HUES6 (cell line): Measurements from ENCODE around the gene SGMS1.
"Not testable (repeated sequence)": the region's sequence is repeated elsewhere in the genome, so short reads cannot be mapped to it uniquely, and the experiment has no call there.

Experiments
- H3K27ac ChIP-seq: 2 replicates; pipeline ENCODE4 v1.7.0; 2013; ENCODE audit warnings: low read depth, mild to moderate bottlenecking, low read length, inconsistent platforms
- H3K27me3 ChIP-seq: 2 replicates; pipeline ENCODE4 v1.6.1; 2013; ENCODE audit warnings: low read length; ENCODE audit not compliant: control insufficient read depth, insufficient read depth
- H3K36me3 ChIP-seq: 2 replicates; pipeline ENCODE4 v1.6.1; 2013; ENCODE audit warnings: low read length; ENCODE audit not compliant: control insufficient read depth, insufficient read depth
- H3K4me1 ChIP-seq: 2 replicates; pipeline ENCODE4 v1.6.1; 2013; ENCODE audit warnings: low read length; ENCODE audit not compliant: control insufficient read depth, insufficient read depth
- H3K4me3 ChIP-seq: 2 replicates; pipeline ENCODE4 v1.5.1; 2013; ENCODE audit warnings: low read depth, low read length
- H3K9ac ChIP-seq: one replicate; pipeline ENCODE4 v1.6.1; 2013; ENCODE audit warnings: mild to moderate bottlenecking, low read length
- H3K9me3 ChIP-seq: 2 replicates; pipeline ENCODE4 v1.6.1; 2013; ENCODE audit warnings: low read depth, low read length; ENCODE audit not compliant: control insufficient read depth, insufficient read depth

SGMS1 gene

GRCh38 chr10:50653142-50653541 lies 29.4 kb upstream of the SGMS1 start:
- H3K36me3 ChIP-seq = no peaks in the 10 kb centered on the region
- H3K4me3 ChIP-seq = no peak overlapping the region
- no peak overlapping the region for H3K27ac ChIP-seq
- no peaks in the 10 kb centered on the region for H3K4me1 ChIP-seq
- H3K27me3 ChIP-seq = no peaks in the 10 kb centered on the region
- H3K9ac ChIP-seq = no peak overlapping the region
- no peaks in the 10 kb centered on the region for H3K9me3 ChIP-seq

- H3K27me3 ChIP-seq = no peaks in the 10 kb centered on the region
- no peaks in the 10 kb centered on the region for H3K4me1 ChIP-seq
- H3K27ac ChIP-seq = no peak overlapping the region
- H3K9ac ChIP-seq = no peak overlapping the region
- no peaks in the 10 kb centered on the region for H3K9me3 ChIP-seq
- H3K4me3 ChIP-seq = no peak overlapping the region
- no peaks in the 10 kb centered on the region for H3K36me3 ChIP-seq
These were observed 28.1 kb upstream of the SGMS1 start for GRCh38 chr10:50651808-50652207.

- Histone ChIP-seq H3K4me3 (no peak overlapping the region), H3K36me3 (no peaks in the 10 kb centered on the region), H3K27ac (no peak overlapping the region), H3K27me3 (no peaks in the 10 kb centered on the region), H3K9me3 (no peaks in the 10 kb centered on the region), H3K4me1 (no peaks in the 10 kb centered on the region), H3K9ac (no peak overlapping the region)
These were observed 26.7 kb upstream of the SGMS1 start for GRCh38 chr10:50650481-50650880.

- H3K27me3 ChIP-seq = no peaks in the 10 kb centered on the region
- no peak overlapping the region for H3K27ac ChIP-seq
- no peaks in the 10 kb centered on the region for H3K36me3 ChIP-seq
- H3K4me1 ChIP-seq = no peaks in the 10 kb centered on the region
- H3K9ac ChIP-seq = no peak overlapping the region
- no peaks in the 10 kb centered on the region for H3K9me3 ChIP-seq
- H3K4me3 ChIP-seq = no peak overlapping the region
These were observed 25.1 kb upstream of the SGMS1 start for GRCh38 chr10:50648935-50649227.

- H3K4me3 ChIP-seq = no peak overlapping the region
- no peak overlapping the region for H3K27ac ChIP-seq
- no peaks in the 10 kb centered on the region for H3K4me1 ChIP-seq
- no peaks in the 10 kb centered on the region for H3K9me3 ChIP-seq
- H3K9ac ChIP-seq = no peak overlapping the region
- no peaks in the 10 kb centered on the region for H3K36me3 ChIP-seq
- no peaks in the 10 kb centered on the region for H3K27me3 ChIP-seq
These were observed 24.6 kb upstream of the SGMS1 start for GRCh38 chr10:50648089-50648934.

GRCh38 chr10:50647350-50647749 lies 23.6 kb upstream of the SGMS1 start:
- H3K27me3 ChIP-seq, H3K4me1 ChIP-seq: not testable (repeated sequence)

GRCh38 chr10:50645236-50645635 lies 21.5 kb upstream of the SGMS1 start:
- H3K36me3 ChIP-seq = no peaks in the 10 kb centered on the region

More at GRCh38 chr10:50647350-50647749, 23.6 kb upstream of the SGMS1 start:
- not testable (repeated sequence) for H3K9ac ChIP-seq, H3K9me3 ChIP-seq, H3K27ac ChIP-seq, H3K36me3 ChIP-seq, H3K4me3 ChIP-seq

GRCh38 chr10:50641626-50642025 lies 17.9 kb upstream of the SGMS1 start:
- H3K4me1 ChIP-seq = no peaks in the 10 kb centered on the region
- no peak overlapping the region for H3K4me3 ChIP-seq
- no peak overlapping the region for H3K9ac ChIP-seq
- H3K27me3 ChIP-seq = no peaks in the 10 kb centered on the region
- H3K36me3 ChIP-seq = no peaks in the 10 kb centered on the region
- H3K27ac ChIP-seq = no peak overlapping the region
- H3K9me3 ChIP-seq = no peaks in the 10 kb centered on the region

More at GRCh38 chr10:50645236-50645635, 21.5 kb upstream of the SGMS1 start:
- no peaks in the 10 kb centered on the region for H3K4me1 ChIP-seq
- no peak overlapping the region for H3K4me3 ChIP-seq
- no peak overlapping the region for H3K27ac ChIP-seq
- H3K9me3 ChIP-seq = no peaks in the 10 kb centered on the region
- H3K27me3 ChIP-seq = no peaks in the 10 kb centered on the region
- H3K9ac ChIP-seq = no peak overlapping the region

- no peak overlapping the region for H3K27ac ChIP-seq
- no peaks in the 10 kb centered on the region for H3K27me3 ChIP-seq
- no peak overlapping the region for H3K9ac ChIP-seq
- H3K36me3 ChIP-seq = no peaks in the 10 kb centered on the region
- no peaks in the 10 kb centered on the region for H3K9me3 ChIP-seq
- no peak overlapping the region for H3K4me3 ChIP-seq
- H3K4me1 ChIP-seq = no peaks in the 10 kb centered on the region
These were observed 16.5 kb upstream of the SGMS1 start for GRCh38 chr10:50640238-50640637.

GRCh38 chr10:50636618-50637579 lies 13.1 kb upstream of the SGMS1 start:
- Histone ChIP-seq H3K9me3 (no peaks in the 10 kb centered on the region), H3K36me3 (no peaks in the 10 kb centered on the region), H3K9ac (no peak overlapping the region), H3K27me3 (no peaks in the 10 kb centered on the region), H3K4me3 (no peak overlapping the region), H3K27ac (no peak overlapping the region), H3K4me1 (no peaks in the 10 kb centered on the region)

- Histone ChIP-seq H3K27me3 (no peaks in the 10 kb centered on the region), H3K9ac (no peak overlapping the region), H3K36me3 (no peaks in the 10 kb centered on the region), H3K27ac (no peak overlapping the region), H3K4me3 (no peak overlapping the region), H3K9me3 (no peaks in the 10 kb centered on the region), H3K4me1 (no peaks in the 10 kb centered on the region)
These were observed 11.5 kb upstream of the SGMS1 start for GRCh38 chr10:50635286-50635685.
